MM.1S (cell line): ENCODE data around the gene NTM.

ENCODE experiments used
- DNase-seq: peaks from one replicate; pipeline ENCODE4 v3.0.0-alpha.2; 2015
- H2AFZ ChIP-seq: fragments of 300-600 bp; sonication (generic); 2 replicates; pipeline ENCODE4 v1.6.0; 2016; ENCODE audit warnings: antibody characterized with exemption, low read length
- H3F3A ChIP-seq: fragments of 300-600 bp; sonication (generic); 2 replicates; pipeline ENCODE4 v1.6.1; 2016; ENCODE audit warnings: mild to moderate bottlenecking, antibody characterized with exemption, low read length, moderate library complexity, mixed read lengths; ENCODE audit not compliant: insufficient read depth
- H3K27ac ChIP-seq: fragments of 300-600 bp; sonication (generic); 2 replicates; pipeline ENCODE4 v1.5.1; 2016; ENCODE audit warnings: mild to moderate bottlenecking, low read length
- H3K27me3 ChIP-seq: fragments of 300-600 bp; sonication (generic); replicated peaks from 2 replicates; pipeline ENCODE4 v1.6.0; 2016; ENCODE audit warnings: low read length; ENCODE audit not compliant: insufficient read depth
- H3K36me3 ChIP-seq: fragments of 300-600 bp; sonication (generic); replicated peaks from 2 replicates; pipeline ENCODE4 v1.6.1; 2016; ENCODE audit warnings: mild to moderate bottlenecking, low read length, mixed read lengths; ENCODE audit not compliant: insufficient read depth
- H3K4me1 ChIP-seq: fragments of 300-600 bp; sonication (generic); 2 replicates; pipeline ENCODE4 v1.6.1; 2016; ENCODE audit warnings: low read length, mixed read lengths
- H3K4me2 ChIP-seq: fragments of 300-600 bp; sonication (generic); 2 replicates; pipeline ENCODE4 v1.6.0; 2016; ENCODE audit warnings: low read depth, low read length
- H3K4me3 ChIP-seq: fragments of 300-600 bp; sonication (generic); 2 replicates; pipeline ENCODE4 v1.5.1; 2016; ENCODE audit warnings: low read length, mixed read lengths
- H3K79me2 ChIP-seq: fragments of 300-600 bp; sonication (generic); 2 replicates; pipeline ENCODE4 v1.6.1; 2016; ENCODE audit warnings: mixed run types, low read length, mixed read lengths
- H3K9ac ChIP-seq: fragments of 300-600 bp; sonication (generic); 2 replicates; pipeline ENCODE4 v1.6.1; 2016; ENCODE audit warnings: low read length, mixed read lengths
- H3K9me2 ChIP-seq: fragments of 300-600 bp; sonication (generic); replicated peaks from 2 replicates; pipeline ENCODE4 v1.6.1; 2016; ENCODE audit warnings: mild to moderate bottlenecking, low read length, mixed read lengths; ENCODE audit not compliant: insufficient read depth
- H3K9me3 ChIP-seq: fragments of 300-600 bp; sonication (generic); replicated peaks from 2 replicates; pipeline ENCODE4 v1.6.1; 2016; ENCODE audit warnings: mild to moderate bottlenecking, low read length, mixed read lengths; ENCODE audit not compliant: insufficient read depth
- H4K20me1 ChIP-seq: fragments of 300-600 bp; sonication (generic); 2 replicates; pipeline ENCODE4 v1.6.1; 2016; ENCODE audit warnings: mild to moderate bottlenecking, low read length, moderate library complexity, mixed read lengths; ENCODE audit not compliant: insufficient read depth
- EZH2 ChIP-seq: fragments of 300-600 bp; sonication (generic); optimal IDR thresholded peaks from 2 replicates; pipeline ENCODE3; 2017; ENCODE audit warnings: low read depth, mild to moderate bottlenecking, antibody characterized with exemption, low read length, mixed read lengths
- EZH2phosphoT487 ChIP-seq: fragments of 300-600 bp; sonication (generic); IDR thresholded peaks from 2 replicates; pipeline ENCODE4 v1.6.1; 2018; ENCODE audit warnings: antibody characterized with exemption, low read length
- TF ChIP-seq, protein P1 (sequence below): fragments of 300-600 bp; sonication (generic); IDR thresholded peaks from 2 replicates; pipeline ENCODE4 v1.5.1; 2016; ENCODE audit warnings: antibody characterized with exemption, low read length, mixed read lengths

NTM gene

DNA sequence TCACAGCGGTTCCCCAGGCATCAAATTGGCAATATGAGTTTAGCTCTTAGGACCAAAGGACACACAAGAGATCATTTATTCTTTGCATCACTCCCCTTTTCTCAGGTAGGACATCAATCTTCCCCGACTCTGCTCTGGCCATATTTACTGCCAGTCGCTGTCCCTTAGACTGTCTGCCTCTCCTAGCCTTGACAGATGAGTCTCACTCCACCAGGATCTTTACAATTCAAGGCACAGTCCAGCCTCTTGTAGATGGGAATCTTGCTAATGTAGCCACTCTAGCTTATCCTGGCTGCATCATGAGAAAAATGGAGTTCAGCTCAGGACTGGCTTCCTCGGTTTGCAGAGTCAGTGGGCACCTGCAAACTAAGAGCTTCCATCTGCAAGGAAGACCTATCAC lies 915.2 kb downstream of the NTM start:
- H3K9ac ChIP-seq, result no peak overlapping the region
- DNase-seq, result no peak
- H3K4me1 ChIP-seq, result peaks cover 14% of the 10 kb centered on the region
- H3K27ac ChIP-seq, result no peak overlapping the region
- no peaks in the 10 kb centered on the region for H3K36me3 ChIP-seq
- no peak overlapping the region for H3K4me3 ChIP-seq
- H2AFZ ChIP-seq, result no peak overlapping the region
- no peaks in the 10 kb centered on the region for H4K20me1 ChIP-seq
- peaks cover 12% of the 10 kb centered on the region for H3F3A ChIP-seq
- TF ChIP-seq EZH2 (no peak), EZH2phosphoT487 (no peak)
- TF ChIP-seq, protein P1, sequence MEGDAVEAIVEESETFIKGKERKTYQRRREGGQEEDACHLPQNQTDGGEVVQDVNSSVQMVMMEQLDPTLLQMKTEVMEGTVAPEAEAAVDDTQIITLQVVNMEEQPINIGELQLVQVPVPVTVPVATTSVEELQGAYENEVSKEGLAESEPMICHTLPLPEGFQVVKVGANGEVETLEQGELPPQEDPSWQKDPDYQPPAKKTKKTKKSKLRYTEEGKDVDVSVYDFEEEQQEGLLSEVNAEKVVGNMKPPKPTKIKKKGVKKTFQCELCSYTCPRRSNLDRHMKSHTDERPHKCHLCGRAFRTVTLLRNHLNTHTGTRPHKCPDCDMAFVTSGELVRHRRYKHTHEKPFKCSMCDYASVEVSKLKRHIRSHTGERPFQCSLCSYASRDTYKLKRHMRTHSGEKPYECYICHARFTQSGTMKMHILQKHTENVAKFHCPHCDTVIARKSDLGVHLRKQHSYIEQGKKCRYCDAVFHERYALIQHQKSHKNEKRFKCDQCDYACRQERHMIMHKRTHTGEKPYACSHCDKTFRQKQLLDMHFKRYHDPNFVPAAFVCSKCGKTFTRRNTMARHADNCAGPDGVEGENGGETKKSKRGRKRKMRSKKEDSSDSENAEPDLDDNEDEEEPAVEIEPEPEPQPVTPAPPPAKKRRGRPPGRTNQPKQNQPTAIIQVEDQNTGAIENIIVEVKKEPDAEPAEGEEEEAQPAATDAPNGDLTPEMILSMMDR, result no peak
- no peaks in the 10 kb centered on the region for H3K9me2 ChIP-seq
- H3K79me2 ChIP-seq, result no peaks in the 10 kb centered on the region
- H3K4me2 ChIP-seq, result no peak overlapping the region
- no peaks in the 10 kb centered on the region for H3K9me3 ChIP-seq
- no peaks in the 10 kb centered on the region for H3K27me3 ChIP-seq

DNA sequence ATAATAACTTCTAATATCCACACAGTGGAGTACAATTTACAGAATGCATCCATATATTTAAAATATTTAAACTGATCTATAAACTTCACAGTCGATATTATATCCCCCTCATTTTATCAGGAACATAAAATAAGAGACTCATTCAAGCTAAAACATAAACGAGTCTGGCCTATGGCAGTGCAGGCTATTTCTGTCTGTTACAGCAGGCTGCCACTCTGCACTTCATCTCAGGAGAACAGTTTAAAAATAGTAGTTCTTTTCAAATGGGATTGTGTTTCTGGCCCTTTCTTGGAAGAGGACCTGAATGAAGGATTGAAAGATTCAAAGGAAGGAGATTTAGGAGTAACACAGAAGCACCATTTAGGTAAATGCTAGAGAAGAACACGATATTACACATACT lies 915.7 kb downstream of the NTM start:
- Histone ChIP-seq H3K27me3 (no peaks in the 10 kb centered on the region), H3K79me2 (no peaks in the 10 kb centered on the region)
- TF ChIP-seq, protein P1, result no peak
- TF ChIP-seq EZH2phosphoT487 (no peak), EZH2 (no peak)

DNA sequence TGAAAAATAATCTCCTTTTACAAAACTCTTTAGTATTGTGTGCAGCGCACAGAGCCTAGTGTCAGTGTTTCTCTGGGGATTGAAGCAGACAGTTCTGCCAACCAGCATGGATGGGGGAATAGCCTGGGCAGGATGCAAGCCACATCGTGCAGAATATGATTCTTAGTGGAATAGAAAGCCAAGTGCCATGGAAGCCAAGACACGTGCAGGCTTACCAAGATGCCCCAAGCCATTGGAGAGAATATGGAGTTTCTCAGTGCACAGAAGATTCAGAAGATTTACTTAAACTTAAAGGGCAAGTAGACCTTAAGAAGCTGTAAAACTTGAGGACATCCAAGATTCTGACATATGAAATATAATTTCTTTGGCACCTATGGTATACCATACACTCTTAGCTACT lies 917.6 kb downstream of the NTM start:
- Histone ChIP-seq H3K4me2 (no peak overlapping the region), H3K4me1 (peaks cover 14% of the 10 kb centered on the region), H3K9me3 (no peaks in the 10 kb centered on the region), H3F3A (peaks cover 12% of the 10 kb centered on the region), H3K36me3 (no peaks in the 10 kb centered on the region), H3K79me2 (no peaks in the 10 kb centered on the region), H3K27ac (no peak overlapping the region), H3K9me2 (no peaks in the 10 kb centered on the region), H2AFZ (no peak overlapping the region), H4K20me1 (no peaks in the 10 kb centered on the region), H3K27me3 (no peaks in the 10 kb centered on the region), H3K9ac (no peak overlapping the region), H3K4me3 (no peak overlapping the region)
- no peak for TF ChIP-seq EZH2phosphoT487
- TF ChIP-seq, protein P1, result no peak
- TF ChIP-seq EZH2, result no peak
- DNase-seq, result no peak

More for the DNA sequence above, 915.7 kb downstream of the NTM start:
- H3K4me3 ChIP-seq, result no peak overlapping the region
- no peak overlapping the region for H2AFZ ChIP-seq
- H3F3A ChIP-seq, result peaks cover 12% of the 10 kb centered on the region
- H3K4me1 ChIP-seq, result peaks cover 14% of the 10 kb centered on the region
- no peak overlapping the region for H3K27ac ChIP-seq
- H3K4me2 ChIP-seq, result no peak overlapping the region
- DNase-seq, result no peak
- H3K9ac ChIP-seq, result no peak overlapping the region
- no peaks in the 10 kb centered on the region for H3K9me2 ChIP-seq
- no peaks in the 10 kb centered on the region for H4K20me1 ChIP-seq
- H3K36me3 ChIP-seq, result no peaks in the 10 kb centered on the region
- no peaks in the 10 kb centered on the region for H3K9me3 ChIP-seq
